GM12878 (cell line): Measurements from ENCODE around the gene GRK5.

Source experiments
- EZH2 ChIP-seq: IDR thresholded peaks from 2 replicates; pipeline ENCODE4 v1.6.1; 2012; ENCODE audit warnings: low read depth, mild to moderate bottlenecking, control low read depth, inconsistent platforms, low read length, borderline replicate concordance; ENCODE audit not compliant: control insufficient read depth
- RUNX3 ChIP-seq: IDR thresholded peaks from 2 replicates; pipeline ENCODE4 v1.6.1; 2012; ENCODE audit warnings: low read length, inconsistent platforms
- SMAD1 ChIP-seq: fragments of 450-650 bp; IDR thresholded peaks from 2 replicates; pipeline ENCODE4 v1.6.1; 2018; ENCODE audit warnings: mild to moderate bottlenecking, low read depth; ENCODE audit not compliant: partially characterized antibody
- YY1 ChIP-seq: IDR thresholded peaks from 2 replicates; pipeline ENCODE4 v1.6.1; 2011; ENCODE audit warnings: low read depth, mild to moderate bottlenecking, low read length
- TF ChIP-seq, protein P1 (sequence below): IDR thresholded peaks from 2 replicates; pipeline ENCODE4 v1.6.1; 2012; ENCODE audit warnings: low read depth, low read length, improper control_type of control experiment
- TF ChIP-seq, protein P2 (sequence below): IDR thresholded peaks from 2 replicates; pipeline ENCODE4 v1.6.1; 2011; ENCODE audit warnings: borderline replicate concordance, low read depth, mild to moderate bottlenecking, moderate library complexity, low read length; ENCODE audit not compliant: insufficient read depth, poor library complexity, severe bottlenecking
- TF ChIP-seq, protein P3 (sequence below): fragments of 450-650 bp; conservative IDR thresholded peaks from 2 replicates; pipeline ENCODE4 v1.6.1; 2017; ENCODE audit warnings: mild to moderate bottlenecking, moderate library complexity

DNA sequence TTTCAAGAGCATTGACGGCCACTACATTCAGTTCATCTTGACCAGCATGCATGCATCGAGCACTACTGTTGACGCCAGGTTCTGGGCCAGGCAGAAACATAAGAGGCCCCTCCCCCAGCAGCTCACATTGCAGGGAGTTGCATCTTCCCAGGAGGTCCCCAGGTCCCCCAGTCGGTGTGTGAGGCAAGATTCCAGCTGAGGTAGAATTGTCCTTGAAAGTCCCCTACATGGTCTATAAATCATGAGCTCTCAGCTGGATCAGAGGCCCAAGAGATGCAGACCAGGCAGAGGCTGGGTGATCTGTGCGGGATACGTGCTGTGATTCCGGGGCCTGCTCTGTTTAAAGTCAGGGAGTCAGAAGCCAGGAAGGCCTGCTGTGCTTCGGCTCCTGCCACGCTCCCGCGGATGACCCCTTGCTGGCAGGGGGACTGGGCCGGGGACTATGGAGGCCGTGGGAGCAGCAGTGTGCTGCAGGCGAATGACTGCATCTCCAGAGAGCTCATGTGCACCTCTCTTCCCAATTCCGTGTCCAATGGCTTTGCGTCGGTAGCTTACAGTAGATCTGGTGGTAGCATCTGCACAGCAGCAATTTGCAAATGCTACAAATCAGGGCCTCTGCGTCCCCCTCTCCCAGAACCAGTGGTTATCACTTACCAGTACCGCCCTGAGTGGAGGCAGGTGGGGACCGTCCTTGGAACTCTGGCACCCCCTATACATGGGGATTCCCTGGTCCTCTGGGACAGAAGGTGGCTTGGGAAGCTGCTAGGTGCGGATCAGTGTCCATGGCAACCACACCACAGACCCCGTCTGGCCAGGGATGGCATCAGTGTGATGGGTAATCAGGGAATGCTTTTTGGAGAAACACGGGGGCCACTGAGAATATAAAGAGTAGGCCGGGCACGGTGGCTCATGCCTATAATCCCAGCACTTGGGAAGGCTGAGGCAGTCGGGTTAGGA, 241.5 kb downstream of the GRK5 start:
- no peak for TF ChIP-seq RUNX3
- TF ChIP-seq, protein P1, sequence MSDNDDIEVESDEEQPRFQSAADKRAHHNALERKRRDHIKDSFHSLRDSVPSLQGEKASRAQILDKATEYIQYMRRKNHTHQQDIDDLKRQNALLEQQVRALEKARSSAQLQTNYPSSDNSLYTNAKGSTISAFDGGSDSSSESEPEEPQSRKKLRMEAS, result no peak
- TF ChIP-seq, protein P2, sequence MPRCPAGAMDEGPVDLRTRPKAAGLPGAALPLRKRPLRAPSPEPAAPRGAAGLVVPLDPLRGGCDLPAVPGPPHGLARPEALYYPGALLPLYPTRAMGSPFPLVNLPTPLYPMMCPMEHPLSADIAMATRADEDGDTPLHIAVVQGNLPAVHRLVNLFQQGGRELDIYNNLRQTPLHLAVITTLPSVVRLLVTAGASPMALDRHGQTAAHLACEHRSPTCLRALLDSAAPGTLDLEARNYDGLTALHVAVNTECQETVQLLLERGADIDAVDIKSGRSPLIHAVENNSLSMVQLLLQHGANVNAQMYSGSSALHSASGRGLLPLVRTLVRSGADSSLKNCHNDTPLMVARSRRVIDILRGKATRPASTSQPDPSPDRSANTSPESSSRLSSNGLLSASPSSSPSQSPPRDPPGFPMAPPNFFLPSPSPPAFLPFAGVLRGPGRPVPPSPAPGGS, result no peak
- no peak for TF ChIP-seq SMAD1
- no peak for TF ChIP-seq YY1
- TF ChIP-seq, protein P3, sequence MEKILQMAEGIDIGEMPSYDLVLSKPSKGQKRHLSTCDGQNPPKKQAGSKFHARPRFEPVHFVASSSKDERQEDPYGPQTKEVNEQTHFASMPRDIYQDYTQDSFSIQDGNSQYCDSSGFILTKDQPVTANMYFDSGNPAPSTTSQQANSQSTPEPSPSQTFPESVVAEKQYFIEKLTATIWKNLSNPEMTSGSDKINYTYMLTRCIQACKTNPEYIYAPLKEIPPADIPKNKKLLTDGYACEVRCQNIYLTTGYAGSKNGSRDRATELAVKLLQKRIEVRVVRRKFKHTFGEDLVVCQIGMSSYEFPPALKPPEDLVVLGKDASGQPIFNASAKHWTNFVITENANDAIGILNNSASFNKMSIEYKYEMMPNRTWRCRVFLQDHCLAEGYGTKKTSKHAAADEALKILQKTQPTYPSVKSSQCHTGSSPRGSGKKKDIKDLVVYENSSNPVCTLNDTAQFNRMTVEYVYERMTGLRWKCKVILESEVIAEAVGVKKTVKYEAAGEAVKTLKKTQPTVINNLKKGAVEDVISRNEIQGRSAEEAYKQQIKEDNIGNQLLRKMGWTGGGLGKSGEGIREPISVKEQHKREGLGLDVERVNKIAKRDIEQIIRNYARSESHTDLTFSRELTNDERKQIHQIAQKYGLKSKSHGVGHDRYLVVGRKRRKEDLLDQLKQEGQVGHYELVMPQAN, result no peak
- no peak for TF ChIP-seq EZH2
